NOMO-1 (cell line): Measurements from ENCODE around the gene NRP2.

Experiments
- DNase-seq, 2 experiments: peaks; one replicate each; lab custom pipeline; 2025; ENCODE audit not compliant: unreplicated experiment in 2 of 2; lab: John Stamatoyannopoulos, UW

Gene NRP2

DNA sequence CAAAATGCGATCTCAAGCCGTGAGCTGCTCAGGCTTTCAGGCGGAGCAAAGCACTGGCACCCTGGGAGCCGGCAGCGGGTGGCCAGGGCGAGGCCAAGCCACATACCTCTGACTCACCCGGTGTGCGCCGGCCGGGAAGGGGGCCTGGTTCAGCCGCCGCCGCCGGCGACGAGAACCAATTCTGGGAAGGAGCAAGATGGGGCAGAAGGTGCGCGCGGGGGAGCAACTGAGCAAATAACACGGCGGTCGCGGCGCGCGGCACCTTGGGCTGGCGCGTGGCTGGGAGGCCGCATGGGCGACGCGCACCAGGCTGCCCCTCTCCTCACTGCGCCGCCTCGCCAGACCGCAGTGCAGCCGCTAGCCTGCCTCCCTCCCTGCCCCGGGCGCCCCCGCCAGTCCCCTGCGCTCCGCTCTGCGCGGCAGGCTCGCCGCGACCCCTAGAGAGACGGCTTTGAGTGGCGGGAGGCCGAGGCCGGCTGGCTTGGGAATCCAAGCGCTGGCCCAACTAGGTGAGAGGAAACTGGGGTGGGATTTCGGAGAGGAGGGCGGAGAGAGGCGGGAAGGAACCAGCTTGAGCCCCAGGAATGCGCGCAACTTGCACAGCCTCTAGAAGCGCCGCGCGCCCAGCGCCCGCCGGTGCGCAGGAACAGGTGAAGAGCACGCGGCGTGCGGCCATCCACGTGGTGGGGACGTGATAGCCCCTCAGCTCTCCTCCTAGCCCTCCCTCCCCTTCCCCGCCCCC lies 3.2 kb downstream of the NRP2 start:
- DNase-seq, result no peak

DNA sequence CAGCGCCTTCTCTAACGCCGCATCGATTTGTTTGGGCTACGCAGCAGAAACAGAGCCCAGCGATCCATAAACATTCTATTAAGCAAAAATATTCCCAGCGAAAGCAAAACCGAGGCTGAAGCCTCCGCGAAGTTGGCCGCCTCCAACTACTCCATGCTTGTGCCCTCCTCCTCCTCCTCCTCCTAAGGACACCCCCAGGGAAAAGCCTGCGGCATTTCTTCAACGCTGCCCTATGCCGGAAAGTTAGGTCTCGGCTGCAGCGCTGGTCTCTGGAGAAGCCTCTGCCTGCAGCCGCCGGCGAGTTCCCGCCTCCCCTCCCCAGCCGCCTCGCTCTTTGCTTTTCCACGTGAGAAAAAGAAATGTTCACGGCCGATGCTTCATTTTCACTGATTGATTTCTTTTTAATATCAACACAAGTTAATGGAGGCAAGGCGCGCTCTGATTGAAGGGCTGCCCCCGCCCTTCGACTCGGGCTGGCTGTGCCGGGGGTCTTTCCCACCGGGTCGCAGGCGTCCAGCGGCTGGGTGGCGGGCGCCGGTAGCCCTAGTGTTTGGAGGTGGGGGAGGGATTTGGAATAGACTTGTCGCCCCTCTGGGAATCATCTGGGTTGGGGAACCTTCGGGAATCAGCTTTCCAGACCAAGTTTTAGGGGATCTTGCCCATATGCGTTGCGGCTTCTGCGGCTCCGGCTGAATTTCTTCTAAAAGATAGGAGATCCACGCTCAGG lies 3.9 kb downstream of the NRP2 start:
- DNase-seq, result no peak

- no peak for DNase-seq
Measured at GRCh38 chr2:205686783-205687640, 4.7 kb downstream of the NRP2 start.

DNA sequence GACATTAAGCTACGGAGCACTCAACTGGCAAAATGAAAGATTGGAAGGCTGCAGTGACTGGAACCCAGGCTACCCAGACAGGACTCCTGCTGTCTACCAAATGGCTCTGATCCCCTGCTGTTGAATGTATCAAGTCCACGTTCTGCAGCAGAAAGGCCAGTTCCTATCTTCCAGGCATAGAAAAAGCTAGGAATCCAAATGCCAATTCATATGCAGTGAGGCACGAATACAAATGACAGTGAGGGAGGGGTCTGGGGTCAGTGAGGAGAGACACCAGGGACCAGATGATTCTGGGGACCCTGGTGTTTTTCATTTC lies 5.3 kb downstream of the NRP2 start:
- no peak for DNase-seq

GRCh38 chr2:205688417-205689200 lies 6.3 kb downstream of the NRP2 start:
- DNase-seq, result no peak

- DNase-seq, result no peak
Measured at GRCh38 chr2:205689820-205690219, 7.5 kb downstream of the NRP2 start.

DNA sequence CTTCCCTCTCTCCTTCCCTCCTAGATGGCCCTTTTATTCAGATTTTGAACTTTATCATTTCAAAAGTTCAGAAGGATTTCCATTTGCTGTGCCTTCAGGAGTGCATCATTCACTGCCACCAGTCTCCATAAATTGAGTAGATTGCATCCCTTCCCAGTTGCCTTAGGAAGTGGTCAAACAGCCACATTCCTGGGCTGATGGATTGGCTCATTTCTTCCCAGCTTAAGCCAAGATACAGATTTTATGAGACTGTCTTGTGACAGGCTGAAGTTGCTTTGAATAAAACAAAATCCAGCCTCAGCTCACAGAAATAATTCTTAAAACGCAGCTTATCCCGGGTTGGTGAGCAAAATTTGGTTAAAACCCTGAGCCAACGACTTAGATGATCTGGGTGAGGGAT lies 9.8 kb downstream of the NRP2 start:
- DNase-seq, result no peak

- no peak for DNase-seq
Measured at GRCh38 chr2:205694256-205694655, 12.0 kb downstream of the NRP2 start.

DNA sequence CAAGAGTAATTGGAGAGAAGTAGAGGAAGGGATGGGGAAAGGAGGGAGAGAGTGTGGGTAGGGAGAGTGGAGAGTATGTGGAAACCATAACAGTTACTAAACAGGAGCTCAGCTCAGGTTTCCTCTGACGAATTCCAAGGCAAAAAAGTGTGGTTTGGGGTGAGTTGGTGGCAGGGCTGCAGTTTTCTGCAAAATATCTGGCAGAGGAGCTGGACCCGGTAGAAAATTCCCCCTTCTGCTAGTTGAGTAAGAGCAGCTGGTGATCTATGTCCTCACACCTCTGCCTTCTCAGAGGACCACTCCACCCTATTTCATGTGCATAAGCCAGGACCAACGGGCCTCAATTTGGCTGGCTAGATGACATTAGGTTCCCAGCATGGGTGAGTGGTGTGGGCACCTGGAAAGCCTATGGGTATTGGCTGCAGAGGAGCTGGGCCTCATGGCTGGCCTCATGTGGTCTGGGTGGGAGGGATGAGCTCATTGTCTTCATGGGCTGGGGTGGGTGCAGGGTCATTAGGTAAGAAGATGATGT lies 13.2 kb downstream of the NRP2 start:
- no peak for DNase-seq

GRCh38 chr2:205696331-205696926 lies 14.1 kb downstream of the NRP2 start:
- no peak for DNase-seq

DNA sequence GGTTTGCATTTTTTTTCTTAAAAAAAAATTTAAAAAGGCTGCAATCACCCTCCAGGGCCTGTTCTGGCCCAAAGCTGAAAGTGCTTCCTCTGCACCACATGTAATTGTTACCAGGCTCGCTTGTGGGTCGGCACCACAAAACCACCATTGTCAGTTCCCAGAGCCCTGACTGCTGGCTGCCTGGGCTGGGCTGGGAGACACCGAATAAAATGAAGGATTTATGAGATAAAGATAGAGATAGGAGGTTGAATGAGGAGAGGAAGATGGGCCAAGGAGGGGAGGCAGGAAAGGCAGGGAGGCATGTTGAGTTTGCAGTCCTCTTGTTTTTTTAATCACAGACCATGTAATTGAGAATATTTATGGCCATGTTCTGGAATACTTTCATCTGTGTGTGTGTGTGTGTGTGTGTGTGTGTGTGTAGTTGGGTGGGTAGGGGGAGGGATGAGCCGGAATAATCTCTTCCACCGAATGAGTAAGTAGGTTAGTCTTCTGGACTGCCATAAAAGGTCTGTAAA lies 14.7 kb downstream of the NRP2 start:
- no peak for DNase-seq

GRCh38 chr2:205698286-205699268 lies 16.3 kb downstream of the NRP2 start:
- DNase-seq, result no peak

DNA sequence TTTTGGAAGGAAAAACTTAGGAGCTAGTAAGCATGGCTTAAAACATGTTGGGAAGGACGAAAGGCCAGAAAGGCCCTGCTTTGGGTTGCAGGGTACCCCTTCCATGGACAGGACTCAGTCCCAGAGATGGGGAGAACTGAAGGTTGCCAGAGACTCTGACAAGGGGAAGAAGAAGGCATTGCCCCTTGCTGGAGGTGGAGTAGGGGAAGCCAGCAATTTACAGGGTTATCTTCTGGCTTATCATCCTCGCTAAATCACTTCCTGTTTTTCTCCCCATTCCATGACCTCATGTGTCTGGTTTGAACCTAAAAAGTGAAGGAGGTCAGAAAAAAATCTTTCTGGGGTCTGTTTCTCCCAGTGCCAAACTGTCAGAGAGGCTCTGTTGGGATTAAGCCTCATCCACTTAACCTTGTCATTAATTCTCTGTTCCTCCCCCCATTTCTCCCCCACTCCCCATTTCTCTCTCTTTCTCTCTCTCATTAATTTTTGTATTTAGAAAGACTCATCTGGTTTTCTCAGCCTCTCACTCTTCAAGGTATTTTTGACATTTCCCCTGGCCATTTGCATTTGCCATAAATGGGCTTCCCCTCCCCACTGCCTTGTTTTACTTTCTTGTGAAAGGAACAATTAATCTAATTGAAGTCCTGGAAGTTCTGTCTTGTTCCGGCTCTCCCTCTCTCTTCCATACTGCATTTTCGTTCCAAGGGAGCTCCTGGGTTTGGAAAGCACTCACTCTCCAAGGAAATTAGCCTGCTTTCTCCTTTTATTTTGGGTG lies 17.4 kb downstream of the NRP2 start:
- peak in 1 of 2 experiments; percentile 67 for DNase-seq

- DNase-seq, result peak; percentile 61 to 62
Measured at GRCh38 chr2:205700331-205701132, 18.2 kb downstream of the NRP2 start.

DNA sequence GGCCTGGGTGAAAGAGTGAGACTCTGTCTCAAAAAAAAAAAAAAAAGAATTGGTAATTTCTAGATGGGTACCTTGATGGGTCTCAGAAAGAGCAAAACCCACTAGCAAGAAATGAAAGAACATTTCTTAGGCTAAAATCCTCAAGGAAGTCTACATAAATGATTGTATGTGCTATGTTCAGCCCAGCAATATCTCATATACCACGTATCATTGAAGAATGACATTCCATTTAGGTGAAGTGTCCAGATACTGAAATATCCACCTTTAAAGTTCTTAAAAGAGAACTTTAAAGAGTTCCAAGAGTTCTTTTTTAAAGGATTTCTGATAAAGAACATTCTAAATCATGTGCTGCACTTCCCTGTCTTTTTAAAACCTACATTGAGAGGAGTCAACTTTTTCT lies 19.2 kb downstream of the NRP2 start:
- DNase-seq, result no peak

- DNase-seq, result no peak
Measured at GRCh38 chr2:205702576-205702975, 20.3 kb downstream of the NRP2 start.

- DNase-seq, result no peak
Measured at GRCh38 chr2:205703471-205704126, 21.3 kb downstream of the NRP2 start.
